RWPE2 (cell line): ENCODE data around the gene TMUB2.

Experiments
- ATAC-seq: fragments of 200-7000 bp; cut with Tn5 transposase; 3 replicates; pipeline ENCODE4 v1.9.1; 2021; ENCODE audit warnings: low read depth
- DNase-seq: peaks from one replicate; pipeline ENCODE4 v3.0.0-alpha.2; 2020; ENCODE audit warnings: low spot score
- H3K27ac ChIP-seq: fragments of 450-650 bp; 2 replicates; pipeline ENCODE4 v1.5.1; 2017; ENCODE audit warnings: mild to moderate bottlenecking; ENCODE audit not compliant: poor library complexity, severe bottlenecking
- H3K27me3 ChIP-seq: fragments of 250-450 bp; sonication (Bioruptor Pico); 2 replicates; pipeline ENCODE4 v1.5.1; 2021; ENCODE audit warnings: mild to moderate bottlenecking, moderate library complexity; ENCODE audit not compliant: insufficient read depth, poor library complexity, severe bottlenecking
- H3K36me3 ChIP-seq: fragments of 250-450 bp; sonication (Bioruptor Pico); 2 replicates; pipeline ENCODE4 v1.5.1; 2020; ENCODE audit warnings: low read depth, mild to moderate bottlenecking, moderate library complexity
- H3K4me1 ChIP-seq: fragments of 250-450 bp; sonication (Bioruptor Pico); 2 replicates; pipeline ENCODE4 v1.5.1; 2021; ENCODE audit warnings: mild to moderate bottlenecking, moderate library complexity; ENCODE audit not compliant: insufficient read depth, poor library complexity, severe bottlenecking
- H3K4me3 ChIP-seq: fragments of 250-450 bp; sonication (Bioruptor Pico); 2 replicates; pipeline ENCODE4 v1.5.1; 2021; ENCODE audit warnings: mild to moderate bottlenecking, moderate library complexity; ENCODE audit not compliant: severe bottlenecking
- H3K9me3 ChIP-seq: fragments of 250-450 bp; sonication (Bioruptor Pico); 2 replicates; pipeline ENCODE4 v1.5.1; 2021; ENCODE audit warnings: mild to moderate bottlenecking, moderate library complexity; ENCODE audit not compliant: severe bottlenecking
- TF ChIP-seq, protein P1 (sequence below): fragments of 450-650 bp; IDR thresholded peaks from one replicate; pipeline ENCODE4 v1.5.1; 2017; ENCODE audit warnings: mild to moderate bottlenecking, moderate library complexity; ENCODE audit not compliant: poor library complexity, severe bottlenecking

The TMUB2 gene

DNA sequence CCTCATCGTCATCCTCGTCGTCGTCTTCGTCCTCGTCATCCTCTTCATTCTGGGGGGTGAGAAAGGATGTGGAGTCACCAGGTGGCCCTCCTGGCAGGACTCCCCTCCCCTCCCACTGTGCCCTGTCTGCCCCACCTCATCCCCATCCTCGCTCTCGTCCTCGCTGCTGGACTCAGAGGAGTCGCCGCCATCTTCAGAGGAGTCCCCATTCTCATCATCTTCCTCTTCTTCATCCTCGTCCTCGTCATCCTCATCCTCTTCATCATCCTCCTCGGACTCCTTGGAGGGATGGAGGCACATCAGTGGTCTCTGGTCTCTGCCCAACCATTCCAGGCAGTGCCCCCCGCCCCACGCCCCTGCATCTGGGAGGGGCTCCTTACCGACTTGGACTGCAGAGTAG, 20.5 kb downstream of the TMUB2 start:
- DNase-seq (no peak), ATAC-seq (no peak)
- H3K36me3 ChIP-seq = peaks cover 44% of the 10 kb centered on the region
- TF ChIP-seq, protein P1, sequence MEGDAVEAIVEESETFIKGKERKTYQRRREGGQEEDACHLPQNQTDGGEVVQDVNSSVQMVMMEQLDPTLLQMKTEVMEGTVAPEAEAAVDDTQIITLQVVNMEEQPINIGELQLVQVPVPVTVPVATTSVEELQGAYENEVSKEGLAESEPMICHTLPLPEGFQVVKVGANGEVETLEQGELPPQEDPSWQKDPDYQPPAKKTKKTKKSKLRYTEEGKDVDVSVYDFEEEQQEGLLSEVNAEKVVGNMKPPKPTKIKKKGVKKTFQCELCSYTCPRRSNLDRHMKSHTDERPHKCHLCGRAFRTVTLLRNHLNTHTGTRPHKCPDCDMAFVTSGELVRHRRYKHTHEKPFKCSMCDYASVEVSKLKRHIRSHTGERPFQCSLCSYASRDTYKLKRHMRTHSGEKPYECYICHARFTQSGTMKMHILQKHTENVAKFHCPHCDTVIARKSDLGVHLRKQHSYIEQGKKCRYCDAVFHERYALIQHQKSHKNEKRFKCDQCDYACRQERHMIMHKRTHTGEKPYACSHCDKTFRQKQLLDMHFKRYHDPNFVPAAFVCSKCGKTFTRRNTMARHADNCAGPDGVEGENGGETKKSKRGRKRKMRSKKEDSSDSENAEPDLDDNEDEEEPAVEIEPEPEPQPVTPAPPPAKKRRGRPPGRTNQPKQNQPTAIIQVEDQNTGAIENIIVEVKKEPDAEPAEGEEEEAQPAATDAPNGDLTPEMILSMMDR = no peak
- H3K4me1 ChIP-seq = peaks cover 39% of the 10 kb centered on the region
- no peaks in the 10 kb centered on the region for H3K27me3 ChIP-seq
- H3K27ac ChIP-seq = no peak overlapping the region
- no peak overlapping the region for H3K4me3 ChIP-seq
- H3K9me3 ChIP-seq = no peaks in the 10 kb centered on the region

DNA sequence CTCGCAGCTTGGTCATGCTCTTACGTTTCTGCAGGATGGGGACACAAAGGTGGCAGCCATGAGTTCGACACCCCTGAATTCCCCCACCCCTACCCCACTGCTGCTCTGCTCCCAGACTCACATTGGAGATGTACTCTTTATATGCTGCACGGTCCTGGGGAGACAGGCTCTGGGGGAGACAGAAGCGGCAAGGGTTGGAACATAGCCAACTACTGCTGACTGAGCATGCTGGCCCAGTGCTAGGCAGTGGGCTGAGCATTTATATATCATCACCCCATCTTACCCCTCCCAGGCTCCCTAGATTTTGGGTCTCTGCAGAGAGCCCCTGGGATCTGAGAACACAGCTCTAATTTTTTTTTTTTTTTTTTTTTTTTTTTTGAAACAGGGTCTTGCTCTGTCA, 21.0 kb downstream of the TMUB2 start:
- Histone ChIP-seq H3K9me3 (no peaks in the 10 kb centered on the region), H3K27ac (peak overlapping the region; percentile 58), H3K36me3 (peaks cover 44% of the 10 kb centered on the region), H3K4me1 (peaks cover 39% of the 10 kb centered on the region), H3K4me3 (no peak overlapping the region), H3K27me3 (no peaks in the 10 kb centered on the region)
- TF ChIP-seq, protein P1 = no peak
- DNase-seq (no peak), ATAC-seq (no peak)

DNA sequence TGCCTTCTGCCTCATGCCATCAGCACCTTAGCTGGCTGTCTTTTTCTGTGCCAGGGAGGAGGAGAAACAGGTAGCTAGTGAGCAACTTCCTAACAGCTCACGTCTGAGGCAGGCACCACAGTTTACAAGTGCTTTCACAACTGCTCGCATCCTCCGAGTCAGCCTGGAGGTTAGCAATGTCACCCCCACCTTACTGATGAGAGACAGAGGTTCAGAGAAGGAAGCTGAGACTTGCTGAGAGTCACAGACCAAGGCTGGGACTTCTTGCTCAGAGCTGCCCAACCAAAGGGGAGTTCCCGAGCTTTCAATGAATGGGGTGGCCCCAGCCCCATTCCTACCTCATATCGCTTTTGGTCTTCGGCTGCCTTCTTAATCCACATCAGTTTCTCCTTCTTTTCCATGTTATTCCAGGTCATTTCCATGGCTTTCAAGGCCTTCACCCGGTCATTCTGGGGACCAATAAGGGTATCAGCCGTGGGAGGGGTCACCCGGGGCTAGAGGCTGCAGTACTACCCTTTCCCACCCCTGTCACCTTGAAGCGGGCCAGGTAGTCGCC, 23.1 kb downstream of the TMUB2 start:
- no peaks in the 10 kb centered on the region for H3K9me3 ChIP-seq
- TF ChIP-seq, protein P1 = no peak
- H3K4me3 ChIP-seq = no peak overlapping the region
- ATAC-seq (peak; percentile 9; the same call in 1 of the 3 replicates), DNase-seq (no peak)
- no peaks in the 10 kb centered on the region for H3K27me3 ChIP-seq
- H3K36me3 ChIP-seq = peaks cover 49% of the 10 kb centered on the region
- H3K4me1 ChIP-seq = peaks cover 23% of the 10 kb centered on the region
- H3K27ac ChIP-seq = peak overlapping the region; percentile 58

DNA sequence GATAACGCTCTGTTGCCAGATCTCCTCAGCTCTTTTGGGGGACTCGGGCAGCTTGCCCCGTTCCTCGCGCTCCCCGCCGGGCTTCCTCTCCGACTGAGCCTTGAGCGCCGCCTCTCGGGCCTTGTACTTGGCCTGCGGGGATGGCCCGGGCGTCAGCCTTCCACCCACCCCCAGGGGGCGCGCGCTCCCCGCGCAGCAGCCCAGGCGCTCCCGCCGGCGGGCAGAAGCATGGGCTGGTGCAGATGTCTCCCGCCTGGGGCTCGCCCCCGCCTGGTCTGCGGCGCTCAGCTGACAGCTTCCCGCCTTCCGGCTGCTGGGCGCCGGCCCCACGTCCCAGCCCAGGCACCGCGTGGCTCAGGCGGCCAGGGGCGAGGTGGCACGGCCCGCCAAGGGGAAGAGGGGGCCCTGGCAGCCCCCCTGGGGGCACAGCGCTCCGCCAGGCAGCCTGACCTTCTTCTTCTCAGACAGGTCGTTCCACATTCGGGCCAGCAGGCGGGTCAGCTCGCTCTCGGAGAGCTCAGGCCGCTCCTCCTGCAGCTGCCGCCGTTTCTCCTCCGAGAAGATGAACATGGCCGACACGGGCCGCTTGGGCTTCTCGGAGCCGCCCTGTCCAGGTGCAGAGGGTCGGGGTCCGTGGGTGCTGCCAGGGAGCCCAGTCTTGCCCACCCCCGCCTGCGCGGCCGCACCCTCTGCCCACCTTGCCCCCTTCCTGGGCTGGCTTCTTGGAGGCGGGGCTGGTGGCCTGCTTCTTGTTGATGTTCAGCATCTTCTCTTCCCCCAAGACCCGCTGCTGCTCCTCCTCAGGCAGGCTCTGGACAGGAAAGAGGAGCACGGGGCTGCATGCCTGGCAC, 23.8 kb downstream of the TMUB2 start:
- TF ChIP-seq, protein P1 = peak; percentile 93
- Histone ChIP-seq H3K27me3 (no peaks in the 10 kb centered on the region), H3K36me3 (peaks cover 56% of the 10 kb centered on the region), H3K27ac (peak overlapping the region; percentile 58), H3K4me1 (peaks cover 22% of the 10 kb centered on the region), H3K9me3 (no peaks in the 10 kb centered on the region), H3K4me3 (no peak overlapping the region)
- peak; percentile 55 for ATAC-seq
- no peak for DNase-seq
